K562 (cell line): ENCODE measurements around the gene CAMSAP3. TPM values are rescaled to one million over a fixed set of nuclear protein-coding genes. Genes with fewer than 3 reads are reported as not detected.

ENCODE experiments used
- ARHGAP35 ChIP-seq: fragments of 450-650 bp; IDR thresholded peaks from 2 replicates; pipeline ENCODE4 v1.6.1; 2018; ENCODE audit not compliant: partially characterized antibody
- DNMT1 ChIP-seq: fragments of 450-650 bp; IDR thresholded peaks from 2 replicates; pipeline ENCODE4 v1.6.1; 2016; ENCODE audit warnings: antibody characterized with exemption, mild to moderate bottlenecking
- ETV1 ChIP-seq: fragments of 450-650 bp; conservative IDR thresholded peaks from 2 replicates; pipeline ENCODE4 v1.6.1; 2016; ENCODE audit warnings: missing genetic modification characterization, control low read depth, low read depth, missing compliant biosample characterization
- HDAC2 ChIP-seq: fragments of 450-650 bp; IDR thresholded peaks from 2 replicates; pipeline ENCODE4 v1.6.1; 2016; ENCODE audit warnings: mild to moderate bottlenecking
- KAT2B ChIP-seq: IDR thresholded peaks from one replicate; pipeline ENCODE4 v1.6.1; 2012; ENCODE audit warnings: low read depth, mild to moderate bottlenecking, control low read depth, inconsistent platforms, low read length, moderate library complexity
- MCM7 ChIP-seq, 2 experiments: fragments of 450-650 bp; IDR thresholded peaks; 2 replicates each; pipeline ENCODE4 v1.6.1; 2016 to 2018
- MLLT1 ChIP-seq, 2 experiments: fragments of 450-650 bp; IDR thresholded peaks; 2 replicates each; pipeline ENCODE4 v1.6.1; 2016
- NBN ChIP-seq: fragments of 450-650 bp; IDR thresholded peaks from 2 replicates; pipeline ENCODE4 v1.6.1; 2016; ENCODE audit warnings: low read depth, mild to moderate bottlenecking
- POLR2A ChIP-seq: fragments of 450-650 bp; conservative IDR thresholded peaks from 2 replicates; pipeline ENCODE4 v1.6.1; 2016
- PTBP1 ChIP-seq: fragments of 200-400 bp; formaldehyde crosslinking; IDR thresholded peaks from 2 replicates; pipeline ENCODE4 v1.6.1; 2017; ENCODE audit warnings: low read depth, low read length
- SP2 ChIP-seq: IDR thresholded peaks from 2 replicates; pipeline ENCODE4 v1.6.1; 2011; ENCODE audit warnings: mild to moderate bottlenecking, low read depth, low read length, moderate library complexity; ENCODE audit not compliant: poor library complexity, severe bottlenecking; ENCODE audit errors: extremely low read depth
- SUPT5H ChIP-seq: fragments of 450-650 bp; IDR thresholded peaks from 2 replicates; pipeline ENCODE4 v1.6.1; 2016
- TCF3 ChIP-seq: sonication (generic); formaldehyde crosslinking; IDR thresholded peaks from 2 replicates; pipeline ENCODE4 v1.4.0; 2020; ENCODE audit warnings: mild to moderate bottlenecking, missing genetic modification reagents
- TGIF2 ChIP-seq: sonication (generic); formaldehyde crosslinking; IDR thresholded peaks from 2 replicates; pipeline ENCODE4 v1.8.1; 2022; ENCODE audit warnings: mild to moderate bottlenecking, missing genetic modification reagents, moderate library complexity
- TOE1 ChIP-seq, 2 experiments: fragments of 450-650 bp in 1 of 2; sonication (generic) in 1 of 2; formaldehyde crosslinking in 1 of 2; IDR thresholded peaks; 2 replicates each; pipeline versions ENCODE4 v1.7.1 to v1.8.0; 2016 to 2022; ENCODE audit warnings: borderline replicate concordance in 2 of 2, mild to moderate bottlenecking in 2 of 2, antibody characterized with exemption in 1 of 2, inconsistent platforms in 1 of 2, low read depth in 1 of 2, missing genetic modification reagents in 1 of 2, moderate library complexity in 1 of 2
- U2AF2 ChIP-seq: fragments of 200-400 bp; formaldehyde crosslinking; optimal IDR thresholded peaks from 2 replicates; pipeline ENCODE3; 2017; ENCODE audit warnings: low read depth, mild to moderate bottlenecking, low read length
- ZKSCAN8 ChIP-seq: fragments of 200-800 bp; sonication (Bioruptor generic); IDR thresholded peaks from 2 replicates; pipeline ENCODE4 v1.6.1; 2016; ENCODE audit warnings: missing genetic modification characterization, missing compliant biosample characterization
- ZNF121 ChIP-seq: sonication (generic); formaldehyde crosslinking; conservative IDR thresholded peaks from 2 replicates; pipeline ENCODE4 v1.8.0; 2022; ENCODE audit warnings: missing genetic modification reagents
- ZNF239 ChIP-seq: fragments of 250-450 bp; sonication (Bioruptor Pico); IDR thresholded peaks from 2 replicates; pipeline ENCODE4 v1.4.0; 2020; ENCODE audit warnings: mild to moderate bottlenecking
- ZNF253 ChIP-seq: fragments of 250-450 bp; sonication (Bioruptor Pico); conservative IDR thresholded peaks from 2 replicates; pipeline ENCODE4 v1.6.1; 2021; ENCODE audit warnings: mild to moderate bottlenecking
- ZNF431 ChIP-seq: sonication (generic); formaldehyde crosslinking; IDR thresholded peaks from 2 replicates; pipeline ENCODE4 v1.8.0; 2022; ENCODE audit warnings: mild to moderate bottlenecking, missing genetic modification reagents
- polyA plus RNA-seq, 8 experiments: library from polyadenylated mRNA; depleted of rRNA in 4 of 8; stranded (reverse) in 5 of 8; unstranded in 3 of 8; fragments of >200 nt; fragmentation: Nextera tagmentation in 2 of 8; fragmentation: Illumina TruSeq in 1 of 8; extraction: Ambion mirVana in 2 of 8; extraction: Trizol in 1 of 8; gene quantifications; 2 replicates each; pipeline versions ENCODE4 v1.2.1 to v1.2.3, GENCODE V29; 2011 to 2014; ENCODE audit warnings: inconsistent platforms in 1 of 8, missing spikeins in 1 of 8
- total RNA-seq, 7 experiments: library from RNA; depleted of rRNA in 6 of 7; stranded (reverse); fragments of >200 nt in 6 of 7; fragmentation: Illumina TruSeq in 2 of 7; extraction: Trizol in 2 of 7; gene quantifications; 2 replicates each; pipeline versions ENCODE4 v1.2.1 to v1.2.3, GENCODE V29; 2011 to 2021; ENCODE audit warnings: low replicate concordance in 1 of 7
- TF ChIP-seq, protein P1 (sequence below): fragments of 450-650 bp; IDR thresholded peaks from one replicate; pipeline ENCODE4 v1.6.1; 2018; ENCODE audit warnings: mild to moderate bottlenecking, moderate library complexity; ENCODE audit not compliant: partially characterized antibody
- TF ChIP-seq, protein P2 (sequence below): sonication (generic); formaldehyde crosslinking; IDR thresholded peaks from 2 replicates; pipeline ENCODE4 v1.8.0; 2022; ENCODE audit warnings: mild to moderate bottlenecking, missing genetic modification reagents

CAMSAP3 gene
- total and polyA plus RNA-seq, 9 of the 15 experiments (the other 6 are each of a cell fraction or from before 2014, with no cell fraction given), result 0.01 to 0.89 (median 0.22) TPM; not detected in 1

- no peak for TF ChIP-seq TOE1 (IDR thresholded peaks at IDR 0.05; ENCODE audit: borderline replicate concordance)
- no peak for TF ChIP-seq TOE1 (CRISPR knock-in tag; IDR thresholded peaks at IDR 0.05; ENCODE audit: borderline replicate concordance, low read depth)
- no peak for TF ChIP-seq MLLT1 (IDR thresholded peaks at IDR 0.05)
- peak; percentile 100 for TF ChIP-seq ZNF239 (CRISPR knock-in tag)
- TF ChIP-seq SUPT5H, result peak; percentile 70
- peak; percentile 47; the same call in 1 of the 2 replicates for TF ChIP-seq POLR2A
- peak; percentile 25; the same call in 1 of the 2 replicates for TF ChIP-seq HDAC2
- no peak for TF ChIP-seq MCM7 (IDR thresholded peaks at IDR 0.05)
- no peak for TF ChIP-seq ETV1 (tag)
- TF ChIP-seq, protein P1, sequence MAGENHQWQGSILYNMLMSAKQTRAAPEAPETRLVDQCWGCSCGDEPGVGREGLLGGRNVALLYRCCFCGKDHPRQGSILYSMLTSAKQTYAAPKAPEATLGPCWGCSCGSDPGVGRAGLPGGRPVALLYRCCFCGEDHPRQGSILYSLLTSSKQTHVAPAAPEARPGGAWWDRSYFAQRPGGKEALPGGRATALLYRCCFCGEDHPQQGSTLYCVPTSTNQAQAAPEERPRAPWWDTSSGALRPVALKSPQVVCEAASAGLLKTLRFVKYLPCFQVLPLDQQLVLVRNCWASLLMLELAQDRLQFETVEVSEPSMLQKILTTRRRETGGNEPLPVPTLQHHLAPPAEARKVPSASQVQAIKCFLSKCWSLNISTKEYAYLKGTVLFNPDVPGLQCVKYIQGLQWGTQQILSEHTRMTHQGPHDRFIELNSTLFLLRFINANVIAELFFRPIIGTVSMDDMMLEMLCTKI, result no peak
- TF ChIP-seq PTBP1, result peak; percentile 58; the same call in 1 of the 2 replicates
- TF ChIP-seq ZNF431, result 0 out of 2 replicates have a peak, but pooled peaks have one; percentile 33
- TF ChIP-seq ZNF121 (CRISPR knock-in tag), result peak; percentile 100
- no peak for TF ChIP-seq NBN
- TF ChIP-seq, protein P2, sequence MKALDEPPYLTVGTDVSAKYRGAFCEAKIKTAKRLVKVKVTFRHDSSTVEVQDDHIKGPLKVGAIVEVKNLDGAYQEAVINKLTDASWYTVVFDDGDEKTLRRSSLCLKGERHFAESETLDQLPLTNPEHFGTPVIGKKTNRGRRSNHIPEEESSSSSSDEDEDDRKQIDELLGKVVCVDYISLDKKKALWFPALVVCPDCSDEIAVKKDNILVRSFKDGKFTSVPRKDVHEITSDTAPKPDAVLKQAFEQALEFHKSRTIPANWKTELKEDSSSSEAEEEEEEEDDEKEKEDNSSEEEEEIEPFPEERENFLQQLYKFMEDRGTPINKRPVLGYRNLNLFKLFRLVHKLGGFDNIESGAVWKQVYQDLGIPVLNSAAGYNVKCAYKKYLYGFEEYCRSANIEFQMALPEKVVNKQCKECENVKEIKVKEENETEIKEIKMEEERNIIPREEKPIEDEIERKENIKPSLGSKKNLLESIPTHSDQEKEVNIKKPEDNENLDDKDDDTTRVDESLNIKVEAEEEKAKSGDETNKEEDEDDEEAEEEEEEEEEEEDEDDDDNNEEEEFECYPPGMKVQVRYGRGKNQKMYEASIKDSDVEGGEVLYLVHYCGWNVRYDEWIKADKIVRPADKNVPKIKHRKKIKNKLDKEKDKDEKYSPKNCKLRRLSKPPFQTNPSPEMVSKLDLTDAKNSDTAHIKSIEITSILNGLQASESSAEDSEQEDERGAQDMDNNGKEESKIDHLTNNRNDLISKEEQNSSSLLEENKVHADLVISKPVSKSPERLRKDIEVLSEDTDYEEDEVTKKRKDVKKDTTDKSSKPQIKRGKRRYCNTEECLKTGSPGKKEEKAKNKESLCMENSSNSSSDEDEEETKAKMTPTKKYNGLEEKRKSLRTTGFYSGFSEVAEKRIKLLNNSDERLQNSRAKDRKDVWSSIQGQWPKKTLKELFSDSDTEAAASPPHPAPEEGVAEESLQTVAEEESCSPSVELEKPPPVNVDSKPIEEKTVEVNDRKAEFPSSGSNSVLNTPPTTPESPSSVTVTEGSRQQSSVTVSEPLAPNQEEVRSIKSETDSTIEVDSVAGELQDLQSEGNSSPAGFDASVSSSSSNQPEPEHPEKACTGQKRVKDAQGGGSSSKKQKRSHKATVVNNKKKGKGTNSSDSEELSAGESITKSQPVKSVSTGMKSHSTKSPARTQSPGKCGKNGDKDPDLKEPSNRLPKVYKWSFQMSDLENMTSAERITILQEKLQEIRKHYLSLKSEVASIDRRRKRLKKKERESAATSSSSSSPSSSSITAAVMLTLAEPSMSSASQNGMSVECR (CRISPR knock-in tag), result peak; percentile 64; the same call in 1 of the 2 replicates
- no peak for TF ChIP-seq SP2
- TF ChIP-seq KAT2B, result no peak
- no peak for TF ChIP-seq TGIF2
- 0 out of 2 replicates have a peak, but pooled peaks have one; percentile 82 for TF ChIP-seq DNMT1
- TF ChIP-seq ZNF253 (CRISPR knock-in tag), result no peak
- TF ChIP-seq ZKSCAN8 (CRISPR knock-in tag), result no peak
- peak; percentile 7 for TF ChIP-seq ARHGAP35
- TF ChIP-seq TCF3 (CRISPR knock-in tag), result 0 out of 2 replicates have a peak, but pooled peaks have one; percentile 5
- no peak for TF ChIP-seq U2AF2
Observed at GRCh38 chr19:7648265-7649014, 52.8 kb downstream of the CAMSAP3 start (continued).
